CD4-positive, alpha-beta T cell treated with Interleukin-17A for 4 hours (primary cell): ENCODE results near the gene TSTD1.
"Not testable (repeated sequence)": the region's sequence is repeated elsewhere in the genome, so short reads cannot be mapped to it uniquely, and the experiment has no call there.

Source experiments
- DNase-seq: peaks from one replicate; pipeline ENCODE4 v3.0.0-alpha.2; 2020; ENCODE audit warnings: mixed read lengths

The TSTD1 gene

GRCh38 chr1:161033751-161034150, 5.0 kb downstream of the TSTD1 start:
- DNase-seq: no peak

DNA sequence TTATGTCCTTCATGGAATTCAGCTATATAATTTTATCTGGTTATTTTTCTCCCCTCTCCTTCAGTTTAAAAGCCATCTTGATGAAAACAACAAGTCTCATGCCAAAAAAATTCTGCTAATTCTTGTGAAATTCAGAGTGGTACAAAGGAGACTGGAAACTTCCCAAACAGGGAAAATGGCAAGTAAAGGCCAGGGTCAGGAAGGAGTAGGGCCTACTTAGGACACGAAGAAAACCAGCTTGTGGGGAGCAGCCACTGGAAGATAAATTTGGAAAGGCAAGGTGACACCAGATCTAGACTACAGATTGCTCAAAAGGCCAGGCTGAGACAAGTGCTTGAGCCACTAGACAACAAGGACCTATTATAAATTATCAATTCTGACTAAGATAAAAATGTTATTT, 6.4 kb downstream of the TSTD1 start:
- no peak for DNase-seq

- DNase-seq: no peak
Observed at GRCh38 chr1:161031874-161032273, 6.9 kb downstream of the TSTD1 start.

- DNase-seq: not testable (repeated sequence)
Observed at GRCh38 chr1:161029466-161029865, 9.3 kb downstream of the TSTD1 start.

GRCh38 chr1:161026954-161027353, 11.8 kb downstream of the TSTD1 start:
- DNase-seq: not testable (repeated sequence)

DNA sequence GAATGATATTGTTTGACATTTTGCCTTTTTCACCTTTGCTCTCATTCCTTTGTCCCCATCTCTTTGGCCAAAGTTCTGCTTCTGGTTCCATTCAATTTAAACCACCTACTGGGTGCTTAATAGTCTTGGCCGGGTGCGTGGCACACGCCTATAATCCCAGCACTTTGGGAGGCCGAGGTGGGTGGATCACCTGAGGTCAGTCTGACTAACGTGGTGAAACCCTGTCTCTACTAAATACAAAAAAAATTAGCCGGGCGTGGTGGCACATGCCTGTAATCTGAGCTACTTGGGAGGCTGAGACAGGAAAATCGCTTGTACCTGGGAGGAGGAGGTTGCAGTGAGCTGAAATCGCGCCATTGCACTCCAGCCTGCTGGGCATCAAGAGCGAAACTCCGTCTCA, 16.3 kb downstream of the TSTD1 start:
- DNase-seq: not testable (repeated sequence)

- no peak for DNase-seq
Observed at GRCh38 chr1:161021970-161022353, 16.8 kb downstream of the TSTD1 start.

- peak; percentile 95 for DNase-seq
Observed at GRCh38 chr1:161021165-161021969, 17.4 kb downstream of the TSTD1 start.

DNA sequence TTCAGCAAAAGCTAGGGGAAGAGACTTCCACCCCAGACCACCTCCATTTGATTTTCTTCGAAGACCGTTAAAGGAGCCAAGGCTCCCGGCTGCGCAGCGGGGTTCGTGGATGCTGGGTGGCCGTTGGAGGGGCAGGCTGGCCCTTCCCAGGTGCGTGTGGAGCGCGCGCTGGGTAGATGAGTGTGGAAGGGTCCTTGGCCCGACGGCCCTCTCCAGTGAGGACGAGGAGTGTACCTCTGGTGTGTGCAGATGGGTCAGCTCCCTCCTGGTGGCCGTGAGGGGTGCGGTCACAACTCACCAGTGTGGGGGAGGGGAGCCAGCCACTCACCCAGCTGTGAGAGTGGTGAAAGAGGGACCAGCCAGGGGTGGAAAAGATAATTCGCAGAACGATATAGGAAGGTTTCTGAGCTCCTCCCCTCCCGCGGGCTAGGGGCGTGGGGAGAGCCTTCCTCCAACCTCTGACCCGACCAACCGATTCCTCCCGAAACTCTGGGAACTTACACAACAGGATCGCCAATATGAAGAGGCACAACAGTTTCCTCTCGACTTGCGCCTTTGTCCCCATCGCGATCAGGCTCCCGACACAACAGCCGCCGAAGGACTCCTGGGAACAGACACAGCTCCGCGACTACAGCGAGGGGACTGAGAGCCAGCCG, 18.1 kb downstream of the TSTD1 start, which contains the start of gene F11R:
Gene F11R, minus strand, starts transcription at position 644 of the 656 bp plus-strand sequence. Its CDS starts 79 bp downstream, at position 565.
- DNase-seq: no peak

DNA sequence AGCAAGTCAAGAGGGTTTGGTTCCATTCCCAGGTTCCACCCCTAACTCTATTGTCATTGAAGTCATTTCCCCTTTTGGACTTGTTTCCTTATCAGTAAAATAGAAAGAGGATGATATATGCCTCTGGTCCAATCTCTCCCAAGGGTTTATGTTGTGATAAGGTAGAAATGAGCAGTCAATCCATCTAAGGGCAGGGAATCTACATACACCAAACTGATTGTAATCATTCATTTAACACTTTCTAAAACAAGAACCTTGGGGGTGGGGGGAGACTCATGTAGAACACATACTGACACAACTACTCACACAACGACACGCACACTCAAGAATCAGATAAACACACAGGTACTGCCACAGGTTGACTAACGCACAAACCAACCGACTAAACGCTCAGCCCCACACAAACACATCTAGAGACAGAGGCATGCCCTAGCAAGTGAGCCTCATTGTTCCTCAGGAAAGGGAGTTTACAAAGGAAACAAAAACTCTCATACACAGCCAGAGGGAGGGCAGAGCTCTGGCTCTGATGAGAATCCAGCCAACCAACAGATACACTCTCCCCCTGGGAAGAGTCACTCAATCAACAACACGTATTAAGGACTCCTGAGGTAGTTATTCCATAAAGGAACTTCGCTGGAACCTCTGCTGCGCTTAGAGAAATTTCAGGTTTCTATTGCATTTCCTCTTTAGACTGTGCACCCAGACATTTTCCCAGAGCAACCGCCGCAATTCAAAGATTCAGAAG, 18.8 kb downstream of the TSTD1 start:
- no peak for DNase-seq

GRCh38 chr1:161019111-161019660, 19.6 kb downstream of the TSTD1 start:
- DNase-seq: not testable (repeated sequence)

- no peak for DNase-seq
Observed at GRCh38 chr1:161018631-161018930, 20.2 kb downstream of the TSTD1 start.

DNA sequence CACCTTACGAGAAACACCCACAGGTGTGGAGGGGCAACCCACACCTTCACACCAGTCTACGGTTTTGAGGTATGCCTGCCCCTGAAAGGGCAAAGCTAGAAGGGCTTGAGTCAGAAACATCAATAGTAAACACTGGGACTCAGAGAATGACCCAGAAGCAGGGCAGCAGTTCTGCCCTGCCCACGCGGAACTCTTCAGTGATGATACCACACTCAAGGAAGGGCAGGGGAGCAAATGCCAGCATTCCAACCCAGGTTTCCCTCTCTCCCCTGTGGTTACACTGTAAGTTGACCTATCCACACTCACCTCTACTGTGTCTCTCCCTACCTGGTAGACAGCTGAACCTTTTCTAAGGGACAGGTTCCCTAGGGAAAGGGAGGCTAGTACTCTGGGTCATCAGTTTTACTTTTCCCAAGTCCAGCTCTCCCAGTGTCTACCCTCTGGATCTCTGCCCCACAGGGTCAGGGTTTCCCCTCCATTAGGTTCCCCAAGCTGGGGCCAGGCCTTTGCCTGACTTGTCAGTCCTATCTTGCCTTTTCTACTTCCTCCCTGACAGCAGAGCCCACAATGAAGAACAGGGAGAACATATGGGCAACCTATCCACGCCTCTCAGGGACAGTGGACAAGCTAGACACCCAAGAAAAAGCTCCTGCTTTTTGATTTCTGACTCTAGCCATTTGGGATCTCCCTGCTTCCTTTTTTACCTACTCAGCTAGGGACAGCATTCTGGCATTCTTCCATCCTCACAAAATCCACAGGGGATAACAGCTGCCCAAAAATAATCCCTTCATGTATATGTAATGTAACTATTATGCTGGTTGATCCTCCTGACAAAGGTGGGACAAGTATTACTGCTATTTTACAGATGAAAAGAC, 20.8 kb downstream of the TSTD1 start:
- DNase-seq: no peak

DNA sequence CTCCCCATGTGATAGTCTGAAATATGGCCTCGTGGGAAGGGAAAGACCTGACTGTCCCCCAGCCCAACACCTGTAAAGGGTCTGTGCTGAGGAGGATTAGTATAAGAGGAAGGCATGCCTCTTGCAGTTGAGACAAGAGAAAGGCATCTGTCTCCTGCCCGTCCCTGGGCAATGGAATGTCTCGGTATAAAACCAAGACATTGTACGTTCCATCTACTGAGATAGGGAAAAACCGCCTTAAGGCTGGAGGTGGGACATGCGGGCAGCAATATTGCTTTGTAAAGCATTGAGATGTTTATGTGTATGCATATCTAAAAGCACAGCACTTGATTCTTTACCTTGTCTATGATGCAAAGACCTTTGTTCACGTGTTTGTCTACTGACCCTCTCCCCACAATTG, 21.6 kb downstream of the TSTD1 start:
- DNase-seq: not testable (repeated sequence)

DNA sequence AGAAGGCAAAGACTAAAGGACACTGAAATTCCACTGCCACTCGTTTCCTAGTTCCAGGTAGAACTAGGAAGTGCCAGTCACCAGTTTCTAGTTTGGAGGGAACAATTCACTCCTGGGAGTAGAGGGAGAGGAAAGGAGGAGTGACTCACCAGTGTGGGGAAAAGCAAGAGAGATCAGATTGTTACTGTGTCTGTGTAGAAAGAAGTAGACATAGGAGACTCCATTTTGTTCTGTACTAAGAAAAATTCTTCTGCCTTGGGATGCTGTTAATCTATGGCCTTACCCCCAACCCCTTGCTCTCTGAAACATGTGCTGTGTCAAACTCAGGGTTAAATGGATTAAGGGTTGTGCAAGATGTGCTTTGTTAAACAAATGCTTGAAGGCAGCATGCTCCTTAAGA, 22.1 kb downstream of the TSTD1 start:
- not testable (repeated sequence) for DNase-seq

DNA sequence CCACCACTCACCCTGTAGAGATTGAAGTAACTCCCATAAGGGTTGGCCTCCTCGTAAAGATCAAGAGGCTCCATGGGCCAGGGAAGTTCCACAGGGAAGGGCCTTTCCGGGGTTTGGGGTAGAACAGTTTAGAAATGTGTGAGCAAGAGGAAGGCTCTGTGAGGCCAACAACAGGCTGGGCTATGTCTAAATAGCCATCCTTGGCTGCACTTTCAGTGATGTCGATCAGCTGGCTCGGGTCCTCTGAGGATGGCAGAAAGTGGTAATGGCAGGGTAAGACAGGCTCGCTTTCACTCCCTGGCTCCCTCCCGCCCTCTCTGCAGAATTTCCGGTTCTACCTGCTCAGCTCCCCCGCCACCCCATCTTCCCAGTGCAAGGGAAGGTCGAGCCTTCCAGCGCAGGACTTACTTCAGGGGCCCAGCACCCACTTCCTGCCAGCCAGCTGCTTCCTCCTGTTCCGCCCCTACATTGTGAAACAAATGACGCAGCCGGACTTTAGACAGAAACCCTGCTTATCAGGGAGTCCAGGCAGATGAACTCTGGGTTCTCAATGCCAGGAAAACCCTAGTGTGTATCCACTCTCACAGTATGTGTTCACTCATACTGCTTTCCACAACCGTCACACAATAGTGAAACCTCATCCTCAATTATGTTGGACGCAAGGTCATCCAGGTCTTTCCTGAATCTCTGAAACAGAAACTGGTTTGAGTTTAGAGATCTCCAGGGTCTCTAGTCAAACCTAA, 25.1 kb downstream of the TSTD1 start:
- peak; percentile 78 for DNase-seq

- DNase-seq: peak; percentile 32
Observed at GRCh38 chr1:161013131-161013487, 25.7 kb downstream of the TSTD1 start.

- no peak for DNase-seq
Observed at GRCh38 chr1:161012420-161012819, 26.3 kb downstream of the TSTD1 start.

DNA sequence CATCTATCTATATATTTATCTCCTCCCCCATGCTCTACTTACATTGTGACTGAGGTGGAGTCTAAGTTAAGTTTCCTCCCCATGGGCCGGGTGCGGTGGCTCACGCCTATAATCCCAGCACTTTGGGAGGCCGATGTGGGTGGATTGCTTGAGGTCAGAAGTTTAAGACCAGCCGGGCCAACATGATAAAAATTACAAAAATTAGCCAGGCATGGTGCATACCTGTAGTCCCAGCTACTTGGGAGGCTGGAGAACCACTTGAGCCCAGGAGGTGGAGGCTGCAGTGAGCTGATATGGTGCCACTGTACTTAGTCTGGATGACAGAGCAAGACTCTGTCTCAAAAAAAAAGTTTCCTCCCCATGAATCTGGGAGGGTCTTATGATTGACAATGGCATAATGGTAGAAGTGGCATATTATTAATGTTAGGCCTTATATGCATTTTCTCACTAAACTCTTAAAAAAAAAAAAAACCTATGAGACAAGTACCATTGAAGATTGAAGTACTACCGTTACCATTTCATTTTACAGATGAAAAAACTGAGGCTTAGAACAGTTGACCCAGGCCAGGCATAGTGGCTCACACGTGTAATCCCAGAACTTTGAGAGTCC, 29.1 kb downstream of the TSTD1 start:
- DNase-seq: no peak

DNA sequence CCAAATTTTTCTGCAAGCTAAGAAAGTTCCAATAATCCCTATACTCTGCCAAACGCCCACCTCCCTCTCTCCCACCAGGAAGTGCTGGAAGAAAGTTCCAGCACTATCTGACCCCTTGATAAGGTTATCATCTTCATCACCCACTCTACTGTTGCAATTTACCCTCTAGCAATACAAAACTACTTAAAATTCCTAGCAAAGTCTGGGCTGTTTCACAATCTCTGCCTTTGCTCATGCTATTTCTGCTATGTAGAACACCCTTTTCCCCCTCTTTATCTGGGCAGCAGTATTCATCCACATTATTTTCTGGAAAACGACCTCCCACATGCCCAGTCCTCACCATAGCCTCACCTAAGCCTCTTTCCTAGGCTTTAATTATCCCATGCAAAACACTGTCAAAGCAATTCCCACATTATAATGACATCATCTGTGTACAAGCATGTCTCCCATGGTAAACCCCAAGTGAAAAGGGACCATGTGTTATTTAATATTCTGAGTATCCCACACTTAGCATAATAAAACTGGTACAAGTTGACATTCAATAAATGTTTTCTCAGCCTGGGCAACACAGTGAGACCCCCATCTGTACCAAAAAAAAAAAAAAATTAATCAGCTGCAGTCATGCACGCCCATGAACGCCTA, 29.8 kb downstream of the TSTD1 start:
- no peak for DNase-seq

DNA sequence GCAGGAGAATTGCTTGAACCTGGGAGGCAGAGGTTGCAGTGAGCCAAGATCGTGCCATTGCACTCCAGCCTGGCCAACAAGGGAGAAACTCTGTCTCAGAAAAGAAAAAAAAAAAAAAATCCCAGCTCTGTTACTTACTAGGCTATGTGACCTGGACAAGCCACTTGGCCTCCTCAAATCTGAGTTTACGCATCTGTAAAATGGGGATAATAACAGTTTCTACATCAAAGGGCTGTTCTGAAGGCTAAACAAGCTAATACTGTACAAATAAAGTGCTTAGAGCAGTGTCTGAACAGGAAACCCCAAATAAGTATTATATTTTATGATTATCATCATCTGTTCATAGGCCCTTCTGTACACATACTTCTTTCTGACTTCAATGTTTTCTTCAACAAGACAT, 31.4 kb downstream of the TSTD1 start:
- no peak for DNase-seq
